PC-9 (cell line): ENCODE results near the gene PODXL2.

Experiments
- CTCF ChIP-seq: fragments of 200-600 bp; sonication (generic); conservative IDR thresholded peaks from 2 replicates; pipeline ENCODE4 v1.6.1; 2017; ENCODE audit warnings: mixed run types, antibody characterized with exemption, mild to moderate bottlenecking, moderate library complexity
- EZH2 ChIP-seq: fragments of 200-600 bp; sonication (generic); IDR thresholded peaks from 2 replicates; pipeline ENCODE4 v1.8.0; 2017; ENCODE audit warnings: antibody characterized with exemption, low read depth

GRCh38 chr3:127691974-127692373 is 63.0 kb downstream of the PODXL2 start:
- TF ChIP-seq CTCF, result no peak
- TF ChIP-seq EZH2, result no peak
